GM19023 (cell line): ENCODE data around the gene CYB561.

Experiments
- ATAC-seq: cut with Tn5 transposase; IDR thresholded peaks from one replicate; pipeline ENCODE4 v1.9.1; 2021; ENCODE audit warnings: mild to moderate bottlenecking, moderate library complexity; ENCODE audit not compliant: unreplicated experiment

Gene CYB561

DNA sequence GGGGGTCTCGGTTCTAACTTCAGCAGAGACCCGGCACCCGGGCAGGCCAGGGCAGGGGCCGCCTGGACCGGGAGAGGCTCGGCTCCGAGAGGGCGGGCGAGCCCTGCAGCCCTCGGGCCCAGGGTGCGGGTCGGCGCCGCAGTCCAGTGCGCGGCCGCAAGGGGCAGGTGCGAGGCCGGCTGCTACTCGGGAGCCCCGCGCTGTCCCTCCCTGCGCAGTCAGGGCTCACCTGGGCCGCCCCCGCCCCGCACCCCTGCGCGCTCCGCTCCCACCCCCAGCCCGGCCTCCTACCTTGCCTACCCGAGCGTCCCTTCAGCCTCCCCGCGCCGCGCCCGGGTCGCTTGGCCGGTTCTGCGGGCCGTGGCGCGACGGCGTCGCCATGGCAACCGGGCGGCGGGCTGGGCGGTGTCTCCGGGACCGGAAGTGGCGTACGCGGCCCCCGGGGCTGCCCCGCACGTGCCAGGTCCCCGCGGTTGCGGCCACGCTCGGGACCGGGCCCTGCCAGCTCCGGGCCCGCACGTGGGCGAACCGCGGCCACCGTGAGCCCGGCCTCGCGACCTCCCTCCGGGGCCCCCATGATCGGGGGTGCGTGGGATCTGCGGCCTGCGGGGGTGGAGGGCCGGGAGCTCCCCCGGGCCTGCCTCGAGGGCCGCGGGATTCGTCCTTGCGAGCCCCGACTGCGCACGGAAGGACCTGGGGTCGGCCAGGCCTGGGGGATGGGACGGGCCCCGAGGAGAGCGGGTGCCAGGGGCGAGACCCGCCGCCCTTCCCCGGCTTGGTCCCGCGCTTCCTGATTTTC, at the start of gene CYB561:
Gene CYB561 (minus strand): TSS at position 353 of the 799 bp plus-strand sequence. CDS start 8,759 bp downstream, outside the sequence.
- peak; percentile 60 for ATAC-seq

- ATAC-seq, result no peak
Measured at GRCh38 chr17:63495491-63495890, 49.4 kb upstream of the CYB561 start.

GRCh38 chr17:63494300-63494928, 48.3 kb upstream of the CYB561 start:
- no peak for ATAC-seq

- no peak for ATAC-seq
Measured at GRCh38 chr17:63493411-63493810, 47.3 kb upstream of the CYB561 start.

DNA sequence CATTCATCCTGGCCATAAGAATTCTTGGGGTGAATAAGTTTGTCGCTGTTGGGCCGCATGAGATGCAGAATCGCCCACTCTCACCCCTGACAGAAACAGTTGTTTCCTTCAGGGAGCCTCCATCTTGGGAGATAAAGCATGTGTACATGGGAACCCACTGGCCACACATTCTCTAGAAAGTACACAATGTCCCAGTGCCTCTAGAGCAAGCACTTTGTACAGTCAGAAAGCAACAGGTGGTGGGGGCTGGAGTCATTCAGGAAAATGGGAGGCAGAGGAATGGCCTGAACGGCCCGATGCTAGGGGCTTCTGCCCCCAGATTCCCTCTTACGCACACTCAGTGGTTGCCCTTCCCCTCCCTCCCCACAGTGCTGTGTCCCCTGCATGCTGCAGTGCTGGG, 46.8 kb upstream of the CYB561 start:
- no peak for ATAC-seq

DNA sequence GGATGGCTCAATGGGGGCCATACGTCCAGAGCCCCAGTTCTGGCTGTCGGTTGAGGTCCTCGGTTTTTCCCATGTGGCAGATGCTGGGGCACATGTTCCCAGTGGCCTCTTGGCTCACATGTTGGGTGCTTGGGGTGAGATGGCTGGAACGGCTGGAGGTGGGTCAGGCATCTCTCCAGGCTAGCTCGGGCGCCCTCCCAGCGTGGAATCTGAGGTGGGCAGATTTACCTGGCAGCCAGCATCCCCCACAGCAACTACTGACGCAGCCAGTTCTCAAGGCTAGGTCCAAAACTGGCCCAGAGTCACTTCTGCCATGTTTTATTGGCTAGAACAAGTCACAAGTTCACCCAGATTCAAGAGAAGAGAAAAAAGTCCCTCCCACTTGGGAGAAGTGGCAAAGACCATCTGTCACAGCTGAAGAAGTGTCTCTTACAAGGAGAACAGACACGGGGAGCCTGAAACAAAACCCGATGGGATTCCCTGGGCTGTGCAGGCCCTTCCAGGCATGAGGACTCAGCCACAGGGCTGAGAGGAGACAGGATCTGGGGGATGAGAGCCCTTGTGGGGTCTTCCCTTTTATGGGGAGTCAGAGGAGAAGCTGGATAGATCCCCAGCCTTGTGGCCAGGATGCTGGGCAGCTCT, 46.0 kb upstream of the CYB561 start:
- ATAC-seq, result no peak

GRCh38 chr17:63491413-63491812, 45.3 kb upstream of the CYB561 start:
- no peak for ATAC-seq

DNA sequence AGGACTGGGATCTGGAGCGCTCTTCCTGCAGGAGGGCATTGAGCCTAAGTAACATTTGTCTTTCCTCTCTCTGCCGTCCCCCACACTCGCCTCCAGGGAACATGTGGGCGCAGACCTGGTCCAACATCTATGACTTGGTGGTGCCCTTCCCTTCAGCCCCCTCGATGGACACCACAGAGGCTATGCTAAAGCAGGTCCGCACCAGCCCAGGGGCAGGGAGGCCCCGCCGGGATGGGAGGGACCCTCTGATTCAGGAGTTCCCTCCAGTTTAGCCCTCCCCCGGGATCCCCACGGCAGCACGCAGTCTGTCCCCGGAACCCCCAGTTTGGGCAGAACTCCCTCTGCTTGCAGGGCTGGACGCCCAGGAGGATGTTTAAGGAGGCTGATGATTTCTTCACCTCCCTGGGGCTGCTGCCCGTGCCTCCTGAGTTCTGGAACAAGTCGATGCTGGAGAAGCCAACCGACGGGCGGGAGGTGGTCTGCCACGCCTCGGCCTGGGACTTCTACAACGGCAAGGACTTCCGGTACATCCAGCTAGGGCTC, 44.8 kb upstream of the CYB561 start:
- ATAC-seq, result no peak

- no peak for ATAC-seq
Measured at GRCh38 chr17:63490329-63490728, 44.2 kb upstream of the CYB561 start.

DNA sequence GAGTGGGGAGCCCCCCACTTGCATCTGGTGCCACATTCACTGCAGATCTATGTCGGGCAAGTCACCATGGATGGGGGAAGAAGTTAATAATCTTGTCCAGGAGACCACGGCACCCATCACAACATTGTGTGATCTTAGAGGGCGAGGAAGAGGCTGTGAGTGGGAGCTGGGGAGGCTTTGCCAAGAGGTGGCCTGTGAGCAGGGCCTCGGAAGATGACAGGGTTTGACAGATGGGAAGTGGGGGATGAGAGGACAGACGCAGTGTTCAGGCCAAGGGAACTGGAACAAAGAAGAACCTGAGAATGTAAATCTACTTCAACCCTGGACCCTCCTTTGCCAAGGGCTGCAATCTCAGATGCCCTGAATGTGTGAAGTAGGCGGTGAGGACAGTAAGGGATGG, 43.2 kb upstream of the CYB561 start:
- no peak for ATAC-seq

GRCh38 chr17:63488851-63489250, 42.7 kb upstream of the CYB561 start:
- ATAC-seq, result no peak

GRCh38 chr17:63487014-63487339, 40.9 kb upstream of the CYB561 start:
- ATAC-seq, result no peak

GRCh38 chr17:63486317-63487013, 40.4 kb upstream of the CYB561 start:
- no peak for ATAC-seq

- no peak for ATAC-seq
Measured at GRCh38 chr17:63483655-63484575, 37.8 kb upstream of the CYB561 start.

DNA sequence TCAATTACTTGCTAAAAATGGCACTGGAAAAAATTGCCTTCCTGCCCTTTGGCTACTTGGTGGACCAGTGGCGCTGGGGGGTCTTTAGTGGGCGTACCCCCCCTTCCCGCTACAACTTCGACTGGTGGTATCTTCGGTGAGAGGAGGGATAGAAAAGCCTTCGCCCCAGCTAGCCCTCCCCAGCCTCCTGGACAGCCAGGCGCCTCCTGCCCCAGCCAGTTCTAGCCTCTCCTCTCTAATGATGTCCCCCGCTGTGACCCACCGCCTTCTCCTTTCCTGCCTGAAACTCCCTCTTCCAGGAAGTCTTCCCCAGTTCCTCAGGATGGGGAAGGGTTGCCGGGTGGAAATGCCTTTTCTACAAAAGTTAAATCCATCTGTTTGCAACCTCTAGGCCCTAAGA, 36.9 kb upstream of the CYB561 start:
- ATAC-seq, result no peak

DNA sequence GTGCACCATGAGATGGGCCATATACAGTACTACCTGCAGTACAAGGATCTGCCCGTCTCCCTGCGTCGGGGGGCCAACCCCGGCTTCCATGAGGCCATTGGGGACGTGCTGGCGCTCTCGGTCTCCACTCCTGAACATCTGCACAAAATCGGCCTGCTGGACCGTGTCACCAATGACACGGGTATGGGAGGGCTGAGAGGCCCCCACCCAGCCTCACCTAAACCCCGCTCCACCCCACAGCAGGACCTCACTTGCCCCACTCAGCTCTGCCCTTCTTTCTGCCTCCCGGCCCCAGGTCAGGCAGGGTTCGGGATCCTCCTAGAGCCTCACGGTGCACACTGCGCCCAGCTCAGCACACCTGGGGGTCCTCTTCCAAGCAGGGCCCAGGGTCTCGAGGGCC, 36.4 kb upstream of the CYB561 start:
- no peak for ATAC-seq

DNA sequence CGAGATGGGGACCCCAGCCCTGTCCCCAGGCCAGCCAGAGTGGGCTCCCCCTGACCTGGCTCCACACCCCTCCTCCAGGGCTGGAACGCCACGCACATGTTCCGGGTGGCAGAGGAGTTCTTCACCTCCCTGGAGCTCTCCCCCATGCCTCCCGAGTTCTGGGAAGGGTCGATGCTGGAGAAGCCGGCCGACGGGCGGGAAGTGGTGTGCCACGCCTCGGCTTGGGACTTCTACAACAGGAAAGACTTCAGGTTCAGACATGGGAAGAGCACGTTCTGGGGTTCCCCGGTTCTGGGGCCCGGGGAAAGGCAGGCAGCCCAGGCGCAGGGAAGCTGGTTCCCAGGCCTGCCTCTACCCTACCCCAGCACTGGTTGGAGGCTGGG, 35.4 kb upstream of the CYB561 start:
- no peak for ATAC-seq

DNA sequence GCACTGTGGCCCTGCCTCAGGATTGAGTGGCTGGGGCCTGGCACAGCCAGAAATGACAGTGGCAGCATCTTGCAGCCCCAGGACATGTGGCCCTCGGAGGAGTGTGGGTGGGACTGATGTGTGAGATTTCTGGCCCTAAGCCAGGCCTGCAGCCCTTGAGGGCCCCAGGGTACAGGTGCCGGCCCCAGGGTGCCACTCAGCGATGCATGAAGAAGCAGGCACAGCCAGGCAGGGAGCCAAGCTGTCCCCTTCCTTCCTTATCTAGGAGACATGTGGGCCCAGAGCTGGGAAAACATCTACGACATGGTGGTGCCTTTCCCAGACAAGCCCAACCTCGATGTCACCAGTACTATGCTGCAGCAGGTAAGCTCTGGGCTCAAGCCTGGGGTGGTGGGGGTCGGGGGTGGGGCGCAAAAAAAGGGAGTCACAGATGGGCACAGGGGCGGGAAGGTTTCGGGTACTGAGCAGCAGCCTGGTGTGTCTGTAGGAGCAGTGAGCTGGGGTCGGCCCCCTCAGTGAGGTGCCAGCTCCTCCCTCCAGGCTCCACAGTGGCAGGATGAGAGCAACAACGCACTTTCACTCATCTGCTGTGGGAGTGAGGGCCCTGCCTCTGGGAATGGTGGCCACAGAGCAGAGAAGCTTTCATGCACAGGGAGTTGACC, 34.9 kb upstream of the CYB561 start:
- no peak for ATAC-seq

GRCh38 chr17:63480192-63480784, 34.2 kb upstream of the CYB561 start:
- no peak for ATAC-seq
